ENCODE results near the gene SDC1.

SDC1 gene

DNA sequence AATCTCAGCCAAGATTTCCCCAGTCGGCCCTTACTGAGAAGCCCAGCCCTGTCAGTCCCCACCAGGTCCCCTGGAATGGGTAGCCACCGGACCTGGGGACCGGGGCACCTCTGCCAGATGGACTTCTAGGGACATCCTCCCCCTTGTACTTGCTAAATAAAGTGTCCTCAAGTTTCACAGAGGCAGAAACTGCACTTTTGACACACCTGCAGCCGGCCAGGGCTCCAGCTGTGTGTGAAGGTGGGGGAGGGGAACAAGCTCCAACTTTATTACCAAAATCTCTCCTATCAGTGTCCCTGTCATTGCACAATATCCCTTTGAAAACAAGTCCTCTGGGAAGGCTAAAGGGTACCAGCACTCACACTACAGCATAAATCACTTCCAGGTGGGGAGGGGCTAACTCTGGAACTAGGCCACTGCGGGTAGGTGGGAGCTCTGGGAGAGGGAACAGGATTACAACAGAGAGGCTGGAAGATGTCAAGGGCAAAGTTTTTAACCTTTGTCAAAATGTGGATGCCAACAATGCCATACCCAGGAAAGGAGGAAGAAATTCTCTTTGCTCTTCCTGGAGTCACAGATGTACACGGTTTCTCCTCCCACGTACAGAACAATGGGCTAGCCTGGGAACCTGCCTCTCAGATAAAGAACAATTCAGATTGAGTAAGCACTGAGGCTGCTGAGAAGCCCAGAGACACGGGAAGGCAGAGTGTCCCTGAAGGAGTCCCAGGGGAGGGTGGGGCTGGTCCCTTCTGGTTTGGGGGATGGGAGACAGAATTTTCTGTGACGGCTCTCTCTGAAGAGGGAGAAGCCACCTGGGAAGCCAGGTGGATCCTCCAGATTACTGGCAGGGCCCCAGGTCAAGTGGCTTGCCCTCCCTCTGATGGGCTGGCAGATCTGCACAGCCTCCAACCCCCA is 11.0 kb downstream of the SDC1 start:
- DNase-seq (ENCODE audit: low spot score), result no peak

DNA sequence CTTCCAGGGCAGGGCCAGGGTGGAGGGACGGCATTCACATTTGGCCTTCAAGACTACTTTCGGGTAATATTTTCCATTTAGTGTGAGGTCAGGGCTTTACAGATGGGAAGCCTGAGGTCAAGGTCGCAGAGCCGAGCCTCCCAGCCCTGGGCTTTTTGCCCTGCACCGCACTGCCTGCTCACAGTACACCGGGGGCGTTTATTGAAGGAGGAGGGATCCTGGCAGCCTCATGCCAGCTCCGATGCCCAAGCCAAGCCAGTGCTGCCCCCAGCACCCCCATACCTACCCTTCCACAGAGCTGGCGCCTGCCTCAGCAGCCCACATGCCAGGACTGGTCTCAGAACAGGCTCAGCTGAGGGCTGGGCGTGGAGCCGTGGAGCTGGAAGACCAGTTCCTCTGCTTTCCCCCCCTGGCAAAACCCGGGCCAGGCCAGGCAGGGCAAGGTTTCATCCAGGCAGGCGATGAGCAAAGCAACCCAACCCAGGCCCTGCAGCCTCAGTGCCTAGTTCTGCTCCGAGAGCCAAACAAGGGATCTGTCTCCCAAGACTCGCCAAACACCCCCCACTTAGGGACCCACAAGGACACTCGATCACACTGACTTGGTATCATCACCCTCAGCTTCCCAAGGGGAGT is 11.9 kb downstream of the SDC1 start:
- no peak for DNase-seq (ENCODE audit: low spot score)

DNA sequence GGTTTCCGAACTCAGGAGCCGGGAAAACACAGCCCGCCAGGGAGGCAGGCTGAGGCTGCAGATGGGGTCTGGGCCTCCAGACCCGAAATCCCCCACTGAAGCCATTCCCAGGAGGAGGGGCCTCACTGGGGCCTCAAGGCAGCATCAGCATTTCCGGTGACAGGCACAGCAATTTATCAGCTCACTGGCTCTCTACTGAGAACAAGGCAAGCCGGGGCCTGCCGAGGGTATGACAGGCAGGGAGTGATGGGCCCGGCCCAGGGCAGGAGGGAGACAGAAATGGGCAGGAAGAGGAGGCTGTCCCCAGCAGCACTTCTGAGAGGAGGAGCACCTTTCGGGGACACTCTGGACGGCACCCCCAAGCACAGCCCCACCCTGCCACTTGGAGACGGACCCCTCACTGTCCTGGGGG is 12.5 kb downstream of the SDC1 start:
- DNase-seq (ENCODE audit: low spot score), result no peak

DNA sequence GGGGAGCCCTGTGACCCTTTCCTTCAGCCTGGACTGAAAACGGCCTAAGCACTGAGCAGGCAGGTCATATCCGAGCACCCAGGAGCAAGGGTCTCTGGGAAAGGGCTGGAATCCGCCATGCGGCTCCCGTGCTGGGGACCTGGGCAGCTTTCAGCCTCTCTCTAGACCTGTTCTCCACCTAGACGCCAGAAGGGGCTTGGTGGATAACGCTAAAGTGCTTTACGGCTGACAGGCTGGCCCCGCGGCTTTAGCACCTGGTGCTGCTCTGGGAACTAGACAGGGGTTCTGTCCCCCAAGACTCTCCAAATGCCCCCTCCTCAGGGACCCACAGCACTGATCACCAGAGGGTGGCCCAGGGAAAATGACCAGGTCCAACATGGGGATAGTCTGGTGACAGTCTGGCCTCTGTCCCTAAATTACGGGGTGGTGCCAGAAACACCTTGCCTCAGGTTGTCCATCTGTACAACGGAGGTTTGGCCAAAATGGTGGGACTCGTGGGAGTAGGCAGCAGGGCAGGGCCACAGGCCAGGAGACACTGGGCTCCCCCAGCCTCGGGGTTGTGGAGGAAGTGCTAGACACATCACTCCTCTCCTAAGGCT is 13.0 kb downstream of the SDC1 start:
- DNase-seq (ENCODE audit: low spot score), result no peak

DNA sequence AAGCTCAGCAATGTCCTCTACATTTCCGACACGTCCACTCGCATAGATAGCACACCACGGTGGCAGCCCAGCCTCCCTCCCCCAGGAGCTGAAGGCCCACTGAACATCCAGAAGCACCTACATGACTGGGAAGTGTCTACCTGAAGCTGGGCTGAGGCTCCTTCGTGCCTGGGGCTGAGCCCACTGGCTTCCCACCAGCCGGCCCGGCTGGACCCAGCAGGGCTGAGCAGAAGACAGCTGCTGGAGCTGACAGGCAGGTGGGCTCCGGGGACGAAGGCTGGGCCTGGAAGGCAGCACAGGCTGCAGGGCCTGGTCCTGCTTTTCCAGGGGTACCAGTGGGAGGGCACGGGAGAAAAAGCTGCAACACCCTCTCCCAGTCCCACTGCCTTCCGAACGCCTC is 13.5 kb downstream of the SDC1 start:
- no peak for DNase-seq (ENCODE audit: low spot score)

DNA sequence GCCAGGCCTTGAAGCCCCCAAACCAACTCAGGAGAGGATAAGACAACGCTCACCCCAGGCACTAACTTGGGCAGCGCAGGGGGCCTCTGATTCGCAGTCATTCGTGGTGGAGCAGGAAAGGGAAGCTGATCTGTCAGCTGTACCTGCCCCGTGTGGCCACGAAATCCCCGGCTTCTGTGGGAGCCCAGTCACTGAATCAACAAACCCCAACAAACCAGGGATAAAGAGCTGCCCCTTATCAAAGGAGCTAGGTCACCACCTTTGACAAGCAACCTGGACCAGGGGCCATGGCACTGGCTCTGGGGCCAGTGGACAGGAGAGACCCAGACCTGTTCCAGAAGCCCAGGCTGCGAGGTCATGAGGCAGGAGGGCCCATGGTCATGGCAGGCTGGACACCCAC is 14.5 kb downstream of the SDC1 start:
- no peak for DNase-seq (ENCODE audit: low spot score)

DNA sequence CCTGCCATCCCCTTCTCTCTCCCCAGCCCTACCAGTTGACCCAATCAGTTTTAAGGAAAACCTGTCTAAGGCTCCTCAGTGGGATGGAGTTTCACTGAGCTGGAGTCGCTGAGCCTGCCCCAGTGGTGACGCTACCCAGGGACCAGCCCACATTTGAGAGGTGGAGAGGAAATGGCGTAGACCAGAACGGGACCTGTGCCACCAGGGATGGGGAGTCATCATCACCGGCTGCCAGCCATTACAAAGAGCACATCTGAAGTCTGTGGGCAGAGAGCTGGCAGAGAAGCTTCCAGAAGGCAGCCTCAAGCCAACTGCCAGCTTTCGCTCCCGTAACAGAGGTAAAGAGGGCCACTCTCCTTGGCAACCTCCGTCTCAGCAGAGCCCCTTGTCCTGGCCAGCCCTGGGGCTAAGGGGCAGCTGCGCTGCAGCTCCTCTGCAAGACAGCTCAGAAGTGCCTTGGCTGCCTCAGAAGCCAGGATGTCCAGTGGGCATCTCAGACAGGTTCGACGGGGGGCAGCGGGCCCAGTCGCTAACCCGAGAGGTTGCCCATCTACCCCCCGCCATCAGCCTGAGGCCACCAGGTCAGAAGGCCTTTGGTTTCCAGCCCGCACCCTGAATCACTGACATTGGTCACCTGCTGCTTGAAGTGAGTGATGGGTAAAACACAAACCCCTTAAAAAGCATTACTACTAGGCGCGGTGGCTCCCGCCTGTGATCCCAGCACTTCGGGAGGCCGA is 15.4 kb downstream of the SDC1 start:
- DNase-seq (ENCODE audit: low spot score), result no peak

DNA sequence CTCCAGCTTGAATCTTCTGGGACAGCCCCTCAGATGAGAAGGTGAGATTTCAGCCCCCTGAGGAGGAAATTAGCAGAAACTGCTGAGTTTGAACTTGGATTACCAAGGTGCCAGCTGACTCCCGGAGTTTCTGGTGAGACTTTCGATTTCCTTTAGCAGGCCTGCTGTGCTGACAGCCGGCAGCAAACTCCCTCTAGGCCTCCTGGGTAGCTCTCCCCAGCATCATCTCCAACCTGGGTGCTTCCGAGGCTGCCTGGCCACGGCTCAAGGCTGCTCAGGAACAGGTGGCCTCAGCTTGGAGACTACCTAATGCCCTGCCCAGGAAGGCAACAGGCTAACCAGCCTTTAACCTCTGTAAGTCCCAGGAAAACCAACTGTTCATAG is 16.5 kb downstream of the SDC1 start:
- DNase-seq (ENCODE audit: low spot score), result no peak

DNA sequence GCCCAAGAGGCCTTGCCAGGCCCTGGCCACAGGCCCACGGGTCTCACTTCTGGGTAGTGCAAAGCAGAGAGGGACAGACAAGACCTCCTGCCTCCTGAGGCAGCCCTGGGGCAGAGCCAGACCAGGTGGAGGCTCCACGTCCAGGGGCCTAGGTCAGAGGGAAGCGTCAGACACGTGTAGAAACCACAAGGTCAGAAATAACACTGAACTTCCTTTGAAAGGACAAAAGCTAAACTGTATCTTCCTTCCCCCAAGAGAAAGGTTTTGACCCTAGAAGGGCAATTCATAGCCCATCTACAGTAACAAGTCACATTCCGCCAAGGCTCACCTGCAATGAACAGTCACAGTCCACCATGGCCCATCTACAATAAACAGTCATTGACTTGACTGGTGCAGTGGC is 17.9 kb downstream of the SDC1 start:
- no peak for DNase-seq (ENCODE audit: low spot score)

DNA sequence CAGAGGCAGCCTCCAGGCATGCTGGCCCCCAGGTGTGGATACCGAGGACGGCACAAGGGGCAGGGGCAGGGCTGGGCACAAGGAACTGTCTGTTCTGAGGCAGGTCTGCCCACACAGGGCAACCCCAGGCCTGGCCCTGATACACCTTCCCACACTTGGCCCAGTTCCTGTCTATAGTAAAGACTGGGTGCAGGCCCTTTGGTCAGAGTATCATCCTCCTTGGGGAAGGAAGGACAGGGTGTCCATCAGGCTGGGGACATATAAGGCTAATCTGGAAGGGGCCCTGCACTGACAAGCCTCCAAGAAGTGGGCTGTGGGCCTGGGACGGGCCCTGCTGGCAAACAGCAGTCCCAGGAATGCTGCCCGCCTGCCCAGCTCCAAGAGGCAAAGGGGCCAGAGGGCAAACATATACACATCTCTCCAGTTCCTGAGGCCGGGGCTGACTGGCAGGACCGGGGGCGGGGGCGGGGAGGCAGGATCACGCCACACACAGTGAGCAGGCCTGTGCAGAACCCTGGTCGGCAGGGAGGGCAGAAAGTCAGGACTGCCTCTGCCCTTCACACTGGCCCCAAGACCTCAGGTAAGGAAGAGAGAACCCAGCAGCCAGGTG is 18.9 kb downstream of the SDC1 start:
- no peak for DNase-seq (ENCODE audit: low spot score)

DNA sequence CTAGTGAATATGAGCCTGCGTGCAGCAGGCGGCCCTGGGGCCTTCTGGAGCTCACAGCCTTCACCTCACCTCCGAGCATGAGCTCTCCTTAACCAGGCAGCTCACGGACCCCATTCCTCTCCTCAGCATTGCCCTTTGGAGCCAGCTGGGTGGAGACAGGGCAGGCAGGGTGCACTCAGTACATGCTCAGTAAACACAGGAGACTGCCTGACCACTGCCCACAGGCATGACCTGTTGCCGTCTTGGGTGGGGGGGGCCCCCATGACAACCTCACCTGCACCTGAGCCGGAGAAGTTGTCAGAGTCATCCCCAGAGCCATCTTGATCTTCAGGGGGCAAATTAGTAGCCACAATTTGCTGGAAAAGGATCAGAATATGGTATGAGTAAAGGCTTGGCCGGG is 19.9 kb downstream of the SDC1 start:
- no peak for DNase-seq (ENCODE audit: low spot score)

DNA sequence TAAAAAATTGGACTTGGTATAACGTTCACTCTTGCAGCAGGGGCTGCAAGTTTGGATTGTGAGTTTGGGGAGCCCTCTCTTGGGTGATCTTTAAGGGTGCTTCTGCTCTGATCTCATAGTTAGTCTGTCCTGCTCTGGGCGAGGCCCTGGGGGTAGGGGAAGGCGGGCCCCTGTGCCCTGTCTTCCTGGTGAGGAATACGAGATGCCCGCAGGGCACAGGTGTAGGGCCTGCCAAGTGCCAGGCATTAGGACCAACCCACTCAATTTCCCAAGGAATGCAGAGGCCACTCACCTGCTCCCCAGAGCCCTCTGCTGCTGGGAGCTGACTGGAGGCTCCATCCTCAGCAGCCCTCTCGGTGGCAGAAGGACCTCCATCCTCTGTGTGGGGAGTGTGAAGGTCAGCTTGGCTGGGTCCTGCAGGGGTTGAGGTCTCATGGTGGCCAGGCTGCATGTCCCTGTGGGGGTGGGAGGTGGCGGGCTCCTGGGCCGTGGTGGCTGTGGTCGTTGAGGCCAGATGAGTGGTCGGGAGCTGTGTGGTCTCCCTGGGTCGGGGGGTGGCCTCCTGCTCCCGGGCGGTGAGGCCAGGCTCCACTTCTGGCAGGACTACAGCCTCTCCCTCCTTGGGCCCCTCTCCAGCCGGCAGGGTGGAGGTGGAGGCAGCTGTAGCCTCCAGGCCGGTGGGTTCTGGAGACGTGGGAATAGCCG is 21.3 kb downstream of the SDC1 start:
- DNase-seq (ENCODE audit: low spot score), result no peak

DNA sequence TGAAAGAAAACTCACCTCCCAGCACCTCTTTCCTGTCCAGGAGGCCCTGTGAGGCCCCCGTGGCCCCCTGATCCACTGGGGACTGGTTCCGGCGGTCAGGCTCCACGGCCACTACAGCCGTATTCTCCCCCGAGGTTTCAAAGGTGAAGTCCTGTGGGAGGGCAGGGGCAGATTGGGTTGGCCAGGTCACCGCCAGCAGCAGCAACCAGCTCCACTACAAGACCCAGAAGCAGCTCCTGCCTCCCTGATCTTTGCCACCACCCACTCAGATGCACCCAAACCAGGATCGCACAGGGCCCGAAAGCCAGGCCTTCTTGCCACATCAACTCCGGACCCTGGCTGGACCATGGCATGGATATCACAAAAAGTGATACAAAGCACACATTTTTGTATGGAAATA is 21.9 kb downstream of the SDC1 start:
- DNase-seq (ENCODE audit: low spot score), result no peak

DNA sequence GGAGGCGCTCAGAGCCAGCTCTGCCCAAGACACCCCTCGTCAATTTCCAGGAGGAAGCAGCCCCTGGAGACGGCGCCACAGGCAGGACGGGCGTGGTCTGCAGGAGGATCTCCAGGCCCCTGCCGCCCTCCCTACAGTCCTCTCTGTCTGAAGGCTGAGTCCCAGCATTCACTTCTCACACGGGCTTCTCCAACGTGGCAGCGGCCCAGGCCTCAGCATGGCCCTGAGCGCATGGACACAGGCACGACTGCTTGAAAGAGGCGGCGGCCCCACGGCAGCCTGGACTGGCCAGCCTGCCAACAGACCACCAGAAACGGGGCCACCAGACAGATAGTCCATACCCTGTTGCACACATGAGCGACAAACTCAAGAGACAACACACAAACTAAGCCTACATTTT is 23.3 kb downstream of the SDC1 start:
- no peak for DNase-seq (ENCODE audit: low spot score)

DNA sequence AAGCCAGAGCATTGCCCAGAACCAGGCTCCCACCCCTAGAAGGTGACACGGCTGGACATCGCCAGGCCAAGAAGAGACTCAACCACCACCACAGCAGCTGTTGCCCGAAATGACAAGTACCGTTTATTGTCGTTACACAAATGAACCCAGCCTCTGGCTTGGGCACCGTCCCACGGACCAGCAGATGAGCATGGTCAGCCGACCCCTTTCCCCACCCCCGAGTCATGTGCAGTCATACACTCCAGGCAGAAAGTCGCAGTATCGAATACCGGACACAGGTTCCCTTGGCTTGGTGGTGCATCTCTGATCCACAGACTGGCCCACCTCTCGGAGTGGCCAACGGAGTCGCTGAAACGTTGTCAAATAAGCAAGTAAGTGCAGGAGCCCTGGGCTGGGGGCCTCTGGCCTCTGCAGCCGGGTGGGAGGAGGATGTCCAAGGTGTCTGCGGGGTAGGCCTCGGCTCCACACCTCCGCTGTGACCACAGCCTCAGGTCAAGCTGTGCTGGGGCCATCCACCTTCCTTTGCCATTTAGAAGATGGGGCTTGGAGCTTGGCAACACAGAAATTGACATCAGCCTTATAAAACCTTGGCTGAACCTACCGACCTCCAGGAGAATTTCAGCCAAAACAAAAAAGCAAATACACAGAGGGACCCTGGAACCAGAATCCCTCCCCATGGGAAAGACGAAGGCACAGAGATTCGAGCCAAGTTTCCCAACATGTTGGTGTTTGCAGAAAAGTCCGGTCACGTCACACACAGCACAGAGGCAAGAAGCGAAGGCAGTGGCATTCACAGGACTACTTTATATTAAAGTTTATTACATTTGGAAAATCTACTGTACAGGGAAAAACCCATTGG is 24.0 kb downstream of the SDC1 start:
- no peak for DNase-seq (ENCODE audit: low spot score)

DNA sequence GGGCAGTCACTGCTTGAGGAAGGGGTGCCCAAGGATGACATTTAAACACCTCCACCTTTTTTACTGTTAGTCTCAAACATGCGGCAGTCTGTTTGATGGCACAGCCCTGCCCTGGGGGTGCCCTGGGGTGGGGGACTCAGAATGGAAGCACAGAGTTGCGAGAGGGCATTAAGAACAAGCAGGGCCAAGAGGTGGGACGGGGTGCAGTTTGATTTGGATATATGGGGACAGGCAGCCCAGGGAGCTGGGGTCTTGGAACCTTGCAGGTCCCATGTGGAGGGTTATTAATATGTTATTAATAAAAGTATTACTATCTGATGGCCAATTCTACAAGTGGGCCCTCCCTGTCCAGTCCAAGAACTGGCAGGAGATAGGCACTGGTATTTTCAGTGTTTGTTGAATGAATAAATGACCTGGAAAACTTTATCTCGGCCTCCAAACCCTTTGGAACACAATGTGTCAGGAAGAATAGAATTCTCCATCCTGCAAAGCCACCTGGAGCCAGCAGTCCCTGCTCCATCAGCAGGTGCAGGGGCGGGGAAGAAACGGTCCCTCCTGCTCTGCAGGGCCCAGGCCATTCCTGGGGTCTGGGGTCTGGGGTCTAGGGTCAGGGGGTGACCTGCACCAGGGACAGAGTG is 25.2 kb downstream of the SDC1 start:
- DNase-seq (ENCODE audit: low spot score), result no peak

DNA sequence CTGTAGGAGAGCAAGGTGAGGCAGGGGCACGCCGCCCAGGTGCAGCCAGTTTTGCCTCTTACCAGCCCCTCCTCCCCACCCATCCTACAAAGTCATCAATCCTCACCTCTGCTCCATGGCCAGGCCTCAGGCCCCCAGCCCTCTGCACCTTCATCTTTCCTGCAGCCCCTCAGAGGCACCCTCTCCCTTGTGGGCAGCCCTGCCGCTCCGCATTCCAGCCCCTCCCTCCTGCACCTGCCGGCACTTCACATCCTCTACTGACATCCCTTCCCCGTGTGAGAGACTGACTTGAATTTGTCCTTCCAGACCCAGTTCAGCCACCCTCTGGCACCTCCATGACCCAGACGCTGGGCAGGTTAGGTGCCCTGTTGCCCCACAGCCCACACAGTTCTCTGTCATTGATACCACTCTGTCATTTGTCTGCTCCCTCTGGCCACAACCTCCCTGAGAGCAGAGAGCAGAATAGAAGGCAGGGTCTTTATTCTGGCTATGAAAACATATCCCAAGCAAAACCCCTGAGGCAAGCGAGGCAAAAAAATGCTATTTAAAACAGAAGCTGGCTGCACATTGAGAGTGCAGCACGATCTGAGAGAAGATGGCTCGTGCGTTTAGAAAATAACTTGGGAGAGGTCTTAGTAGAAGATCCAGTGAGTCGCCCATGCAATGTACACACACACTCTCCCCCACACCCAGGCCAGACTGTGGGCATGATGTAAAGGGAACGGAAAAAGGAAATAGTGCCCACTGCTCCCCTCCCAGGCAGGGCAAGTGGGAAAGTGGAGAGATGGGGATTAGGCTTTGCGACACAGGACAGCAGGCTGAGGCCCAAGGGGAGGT is 25.9 kb downstream of the SDC1 start:
- no peak for DNase-seq (ENCODE audit: low spot score)

DNA sequence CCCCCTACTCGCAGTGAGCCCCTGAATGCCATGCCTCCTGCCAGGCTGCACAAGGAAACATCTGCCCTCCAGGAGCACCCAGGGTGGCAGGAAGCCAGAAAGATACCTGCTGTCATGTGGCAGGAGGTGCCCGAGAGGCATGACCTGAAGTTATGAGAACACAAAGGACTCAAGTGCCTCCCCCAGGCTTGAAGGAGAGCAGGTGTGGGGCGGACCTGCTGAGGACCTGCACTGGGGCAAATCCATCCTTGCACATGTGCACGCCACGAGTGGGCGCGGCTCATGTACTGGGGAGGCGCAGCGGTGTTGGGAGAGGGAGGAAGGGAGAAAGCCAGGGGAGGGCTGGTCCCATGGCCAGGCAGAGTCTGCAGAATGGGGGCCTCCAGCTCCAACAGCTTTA is 26.9 kb downstream of the SDC1 start:
- DNase-seq (ENCODE audit: low spot score), result no peak

DNA sequence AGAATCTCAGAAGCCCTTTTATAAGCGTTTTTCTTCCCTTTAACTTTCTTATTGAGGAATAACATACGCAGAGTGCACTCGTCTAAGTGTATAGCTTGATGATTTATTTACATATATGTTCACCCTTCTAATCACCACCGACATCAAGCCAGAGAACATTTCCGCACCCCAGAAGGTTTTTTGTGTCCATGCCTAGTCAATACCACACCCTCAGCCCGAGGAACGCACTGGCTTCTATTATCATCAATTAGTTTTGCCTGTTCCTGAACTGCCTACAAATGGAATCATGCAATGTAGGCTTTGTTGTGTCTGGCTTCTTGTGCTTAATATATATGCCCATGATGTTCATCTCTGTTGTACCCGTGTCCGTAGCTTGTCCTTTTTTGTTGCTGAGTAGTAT is 27.7 kb downstream of the SDC1 start:
- no peak for DNase-seq (ENCODE audit: low spot score)

Data from left forelimb (tissue), 1 donor.